IMR-90 (cell line): ENCODE results near the gene SF3B1. TPM values are rescaled to one million over a fixed set of nuclear protein-coding genes. Genes with fewer than 3 reads are reported as not detected.

Experiments used
- ATAC-seq: fragments of 200-7000 bp; cut with Tn5 transposase; 2 replicates; pipeline ENCODE4 v1.9.1; 2020; ENCODE audit warnings: low read depth, mild to moderate bottlenecking, moderate library complexity
- BruUV-seq: library from RNA; stranded (reverse); fragments of 400-500 nt; replicated peaks from 2 replicates; lab custom pipeline; 2021; lab: Mats Ljungman, UMichigan
- CTCF ChIA-PET: fragments of 300-600 bp; formaldehyde crosslinking; extraction: SDS; loops from one replicate; lab custom pipeline; 2021; ENCODE audit warnings: antibody characterized with exemption; lab: Yijun Ruan, JAX
- POLR2A ChIA-PET: fragments of 300-600 bp; sonication (Branson Sonifier 250); formaldehyde crosslinking; loops from one replicate; lab custom pipeline; 2022; ENCODE audit warnings: antibody characterized with exemption; ENCODE audit not compliant: unreplicated experiment; lab: Charles Lee
- DNase-seq: peaks from one replicate; pipeline ENCODE4 v3.0.0; 2013
- H2AFZ ChIP-seq: replicated peaks from 2 replicates; pipeline ENCODE3; 2013; ENCODE audit warnings: low read length, mild to moderate bottlenecking; ENCODE audit not compliant: poor library complexity
- H2AK5ac ChIP-seq: 2 replicates; pipeline ENCODE4 v1.6.1; 2013; ENCODE audit warnings: low read depth, low read length, inconsistent platforms
- H2AK9ac ChIP-seq: replicated peaks from 2 replicates; pipeline ENCODE3; 2013; ENCODE audit warnings: mild to moderate bottlenecking, low read depth, low read length, moderate library complexity; ENCODE audit not compliant: poor library complexity
- H2BK120ac ChIP-seq: 2 replicates; pipeline ENCODE4 v1.6.1; 2013; ENCODE audit warnings: low read depth, low read length, inconsistent platforms
- H2BK15ac ChIP-seq: 3 replicates; pipeline ENCODE4 v1.6.1; 2013; ENCODE audit warnings: low read depth, low read length, inconsistent platforms
- H2BK20ac ChIP-seq: 2 replicates; pipeline ENCODE4 v1.6.1; 2013; ENCODE audit warnings: low read depth, mild to moderate bottlenecking, inconsistent platforms, low read length, moderate library complexity
- H2BK5ac ChIP-seq: 2 replicates; pipeline ENCODE4 v1.6.1; 2013; ENCODE audit warnings: mild to moderate bottlenecking, low read depth, low read length, inconsistent platforms; ENCODE audit not compliant: poor library complexity, severe bottlenecking
- H3K14ac ChIP-seq: replicated peaks from 2 replicates; pipeline ENCODE4 v1.6.1; 2013; ENCODE audit warnings: low read depth, low read length, inconsistent platforms
- H3K18ac ChIP-seq: 2 replicates; pipeline ENCODE4 v1.6.1; 2013; ENCODE audit warnings: low read depth, low read length, control low read depth
- H3K23ac ChIP-seq: 2 replicates; pipeline ENCODE4 v1.6.1; 2013; ENCODE audit warnings: low read depth, low read length, inconsistent platforms
- H3K27ac ChIP-seq: 2 replicates; pipeline ENCODE4 v1.5.1; 2013; ENCODE audit warnings: mild to moderate bottlenecking, control low read depth, low read length; ENCODE audit not compliant: insufficient read depth
- H3K27me3 ChIP-seq: 2 replicates; pipeline ENCODE4 v1.6.1; 2013; ENCODE audit warnings: low read length; ENCODE audit not compliant: control insufficient read depth, insufficient read depth
- H3K36me3 ChIP-seq: 2 replicates; pipeline ENCODE4 v1.6.1; 2013; ENCODE audit warnings: low read length, mixed read lengths; ENCODE audit not compliant: control insufficient read depth, insufficient read depth
- H3K4ac ChIP-seq: 2 replicates; pipeline ENCODE4 v1.6.1; 2013; ENCODE audit warnings: low read depth, low read length, inconsistent platforms
- H3K4me1 ChIP-seq: 2 replicates; pipeline ENCODE4 v1.6.1; 2013; ENCODE audit warnings: low read length, mixed read lengths; ENCODE audit not compliant: control insufficient read depth, insufficient read depth
- H3K4me2 ChIP-seq: 2 replicates; pipeline ENCODE4 v1.6.1; 2013; ENCODE audit warnings: low read depth, mild to moderate bottlenecking, control low read depth, low read length, moderate library complexity
- H3K4me3 ChIP-seq: 2 replicates; pipeline ENCODE4 v1.5.1; 2013; ENCODE audit warnings: low read depth, mild to moderate bottlenecking, control low read depth, low read length, moderate library complexity; ENCODE audit not compliant: insufficient read depth
- H3K56ac ChIP-seq: 2 replicates; pipeline ENCODE4 v1.6.1; 2013; ENCODE audit warnings: low read length, inconsistent platforms; ENCODE audit not compliant: insufficient read depth; ENCODE audit errors: extremely low read depth
- H3K79me1 ChIP-seq, 2 experiments: 2 replicates each; pipeline ENCODE4 v1.6.1; 2013; ENCODE audit warnings: low read length in 2 of 2, inconsistent platforms in 1 of 2, low read depth in 1 of 2
- H3K9ac ChIP-seq: 2 replicates; pipeline ENCODE4 v1.6.1; 2013; ENCODE audit warnings: low read depth, low read length, control low read depth
- H3K9me1 ChIP-seq: 2 replicates; pipeline ENCODE4 v1.6.1; 2013; ENCODE audit warnings: low read length, inconsistent platforms; ENCODE audit not compliant: insufficient read depth
- H3K9me3 ChIP-seq: 2 replicates; pipeline ENCODE4 v1.6.1; 2013; ENCODE audit warnings: low read length; ENCODE audit not compliant: control insufficient read depth, insufficient read depth
- H4K20me1 ChIP-seq: 2 replicates; pipeline ENCODE4 v1.6.1; 2013; ENCODE audit warnings: low read length, inconsistent platforms; ENCODE audit not compliant: insufficient read depth
- H4K5ac ChIP-seq: 2 replicates; pipeline ENCODE4 v1.6.1; 2013; ENCODE audit warnings: mild to moderate bottlenecking, low read depth, low read length, control low read depth
- H4K8ac ChIP-seq, 2 experiments: 2 replicates each; pipeline ENCODE4 v1.6.1; 2013; ENCODE audit warnings: low read depth in 2 of 2, low read length in 2 of 2, control low read depth in 1 of 2, inconsistent platforms in 1 of 2
- H4K91ac ChIP-seq: 2 replicates; pipeline ENCODE4 v1.6.1; 2013; ENCODE audit warnings: low read depth, low read length, inconsistent platforms; ENCODE audit not compliant: insufficient read depth
- BHLHE40 ChIP-seq: fragments of 150-350 bp; IDR thresholded peaks from 2 replicates; pipeline ENCODE4 v1.6.1; 2016; ENCODE audit warnings: mild to moderate bottlenecking, low read depth, low read length
- CEBPB ChIP-seq: IDR thresholded peaks from 2 replicates; pipeline ENCODE4 v1.6.1; 2012; ENCODE audit warnings: low read depth, low read length, improper control_type of control experiment
- CHD1 ChIP-seq: IDR thresholded peaks from 2 replicates; pipeline ENCODE4 v1.6.1; 2012; ENCODE audit warnings: low read depth, low read length, improper control_type of control experiment
- FOS ChIP-seq: fragments of 150-350 bp; IDR thresholded peaks from 2 replicates; pipeline ENCODE4 v1.6.1; 2016; ENCODE audit warnings: low read depth, low read length
- MAZ ChIP-seq: IDR thresholded peaks from 2 replicates; pipeline ENCODE4 v1.6.1; 2012; ENCODE audit warnings: low read depth, mild to moderate bottlenecking, low read length, improper control_type of control experiment, moderate library complexity, borderline replicate concordance
- MXI1 ChIP-seq: IDR thresholded peaks from 2 replicates; pipeline ENCODE4 v1.6.1; 2012; ENCODE audit warnings: low read depth, mild to moderate bottlenecking, low read length, moderate library complexity, borderline replicate concordance
- NFE2L2 ChIP-seq: fragments of 150-350 bp; IDR thresholded peaks from 2 replicates; pipeline ENCODE4 v1.6.1; 2016; ENCODE audit warnings: low read depth, mild to moderate bottlenecking, low read length
- POLR2A ChIP-seq: IDR thresholded peaks from 2 replicates; pipeline ENCODE4 v1.6.1; 2012; ENCODE audit warnings: mild to moderate bottlenecking, low read depth, low read length
- RAD21 ChIP-seq: IDR thresholded peaks from 2 replicates; pipeline ENCODE4 v1.6.1; 2012; ENCODE audit warnings: low read length, improper control_type of control experiment
- RCOR1 ChIP-seq: IDR thresholded peaks from 2 replicates; pipeline ENCODE4 v1.6.1; 2012; ENCODE audit warnings: mild to moderate bottlenecking, low read length, improper control_type of control experiment; ENCODE audit not compliant: insufficient replicate concordance
- RFX5 ChIP-seq: IDR thresholded peaks from 2 replicates; pipeline ENCODE4 v1.8.0; 2012; ENCODE audit warnings: low read depth, mild to moderate bottlenecking, low read length, moderate library complexity
- SMC3 ChIP-seq: fragments of 150-350 bp; IDR thresholded peaks from 2 replicates; pipeline ENCODE4 v1.6.1; 2016; ENCODE audit warnings: low read depth, mild to moderate bottlenecking, antibody characterized with exemption, low read length, moderate library complexity
- WGBS, 2 experiments: methylation state at CpG; one replicate each; pipeline versions ENCODE4 v1.1.5 to v1.1.7; 2013; ENCODE audit warnings: missing lambda C conversion rate in 2 of 2; ENCODE audit not compliant: insufficient read length in 1 of 2; ENCODE audit errors: extremely low coverage in 2 of 2; 5-methylcytosine and 5-hydroxymethylcytosine counted together
- dilution Hi-C: fragments of 300-500 bp; cut with HindIII; formaldehyde crosslinking; loops from one replicate; pipeline ENCODE4 v1.14.3; 2018; ENCODE audit warnings: low sequenced_read_pairs; ENCODE audit not compliant: unreplicated experiment
- in situ Hi-C: fragments of 300-500 bp; cut with MboI; formaldehyde crosslinking; loops from 3 replicates; pipeline ENCODE4 v1.14.3; 2019; ENCODE audit warnings: low sequenced_read_pairs, inconsistent platforms, mixed read lengths
- intact Hi-C: fragments of 100-400 bp; cut with micrococcal nuclease; formaldehyde crosslinking; loops from 2 replicates; pipeline ENCODE4 v1.10.0; 2022
- polyA plus RNA-seq, 3 experiments: library from polyadenylated mRNA; depleted of rRNA; stranded (reverse); fragments of >200 nt; gene quantifications; 2 replicates each; pipeline ENCODE4 v1.2.3, GENCODE V29; 2012; ENCODE audit warnings: low replicate concordance in 1 of 3
- total RNA-seq: library from RNA; depleted of rRNA; stranded (reverse); fragments of >200 nt; gene quantifications from 2 replicates; pipeline ENCODE4 v1.2.3, GENCODE V29; 2012
- TF ChIP-seq, protein P1 (sequence below): conservative IDR thresholded peaks from 2 replicates; pipeline ENCODE4 v1.5.1; 2012; ENCODE audit warnings: mild to moderate bottlenecking, low read depth, low read length, improper control_type of control experiment
- TF ChIP-seq, protein P2 (sequence below): fragments of 150-350 bp; IDR thresholded peaks from 2 replicates; pipeline ENCODE4 v1.6.1; 2017; ENCODE audit warnings: mild to moderate bottlenecking, antibody characterized with exemption, low read length, low read depth
- TF ChIP-seq, protein P3 (sequence below): fragments of 150-350 bp; IDR thresholded peaks from 2 replicates; pipeline ENCODE4 v1.6.1; 2016; ENCODE audit warnings: low read depth, mild to moderate bottlenecking, low read length, moderate library complexity, borderline replicate concordance

The SF3B1 gene
- total and polyA plus RNA-seq, 2 of the 4 experiments (the other 2 are of a cell fraction): 326 to 942 TPM

DNA sequence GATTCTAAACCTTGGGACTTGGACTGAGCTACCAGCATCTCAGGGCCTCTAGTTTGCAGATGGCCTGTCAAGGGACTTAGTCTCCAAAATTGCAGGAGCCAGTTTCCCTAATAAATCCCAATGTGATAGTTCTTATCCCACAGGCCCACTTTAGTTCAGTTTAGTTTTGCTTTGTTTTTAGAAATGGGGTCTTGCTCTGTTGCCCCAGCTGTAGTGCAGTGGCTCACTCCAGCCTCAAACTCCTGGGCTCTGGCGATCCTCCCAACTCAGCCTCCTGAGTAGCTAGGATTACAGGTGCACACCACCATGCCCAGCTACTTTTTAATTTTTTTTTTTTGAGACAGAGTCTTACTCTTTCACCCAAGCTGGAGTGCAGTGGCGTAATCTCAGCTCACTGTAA, 2.6 kb upstream of the SF3B1 start:
- H3K4ac ChIP-seq: no peak overlapping the region
- no peak overlapping the region for H2BK15ac ChIP-seq
- no peak overlapping the region for H4K91ac ChIP-seq
- DNase-seq (no peak), ATAC-seq (no peak)
- peaks cover 5% of the 10 kb centered on the region for H3K4me1 ChIP-seq
- 100% methylated on average over 2 of the region's 2 CpGs; no CpG with 5 or more reads in 1 of the 2 experiments for WGBS, 2 experiments
- no TSS peak for BruUV-seq
- CTCF ChIA-PET: interaction anchor here (0.5 kb wide), 1 partner anchor 1963 kb away, joined by 5 read pairs; no protein-coding TSS in a partner anchor
- TF ChIP-seq RAD21 (no peak), SMC3 (no peak), FOS (no peak), CEBPB (no peak), BHLHE40 (no peak), CHD1 (no peak), RCOR1 (no peak), NFE2L2 (no peak), POLR2A (no peak), RFX5 (no peak), MXI1 (no peak), MAZ (no peak)
- TF ChIP-seq, protein P1, sequence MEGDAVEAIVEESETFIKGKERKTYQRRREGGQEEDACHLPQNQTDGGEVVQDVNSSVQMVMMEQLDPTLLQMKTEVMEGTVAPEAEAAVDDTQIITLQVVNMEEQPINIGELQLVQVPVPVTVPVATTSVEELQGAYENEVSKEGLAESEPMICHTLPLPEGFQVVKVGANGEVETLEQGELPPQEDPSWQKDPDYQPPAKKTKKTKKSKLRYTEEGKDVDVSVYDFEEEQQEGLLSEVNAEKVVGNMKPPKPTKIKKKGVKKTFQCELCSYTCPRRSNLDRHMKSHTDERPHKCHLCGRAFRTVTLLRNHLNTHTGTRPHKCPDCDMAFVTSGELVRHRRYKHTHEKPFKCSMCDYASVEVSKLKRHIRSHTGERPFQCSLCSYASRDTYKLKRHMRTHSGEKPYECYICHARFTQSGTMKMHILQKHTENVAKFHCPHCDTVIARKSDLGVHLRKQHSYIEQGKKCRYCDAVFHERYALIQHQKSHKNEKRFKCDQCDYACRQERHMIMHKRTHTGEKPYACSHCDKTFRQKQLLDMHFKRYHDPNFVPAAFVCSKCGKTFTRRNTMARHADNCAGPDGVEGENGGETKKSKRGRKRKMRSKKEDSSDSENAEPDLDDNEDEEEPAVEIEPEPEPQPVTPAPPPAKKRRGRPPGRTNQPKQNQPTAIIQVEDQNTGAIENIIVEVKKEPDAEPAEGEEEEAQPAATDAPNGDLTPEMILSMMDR: no peak
- TF ChIP-seq, protein P2, sequence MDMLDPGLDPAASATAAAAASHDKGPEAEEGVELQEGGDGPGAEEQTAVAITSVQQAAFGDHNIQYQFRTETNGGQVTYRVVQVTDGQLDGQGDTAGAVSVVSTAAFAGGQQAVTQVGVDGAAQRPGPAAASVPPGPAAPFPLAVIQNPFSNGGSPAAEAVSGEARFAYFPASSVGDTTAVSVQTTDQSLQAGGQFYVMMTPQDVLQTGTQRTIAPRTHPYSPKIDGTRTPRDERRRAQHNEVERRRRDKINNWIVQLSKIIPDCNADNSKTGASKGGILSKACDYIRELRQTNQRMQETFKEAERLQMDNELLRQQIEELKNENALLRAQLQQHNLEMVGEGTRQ: no peak
- TF ChIP-seq, protein P3, sequence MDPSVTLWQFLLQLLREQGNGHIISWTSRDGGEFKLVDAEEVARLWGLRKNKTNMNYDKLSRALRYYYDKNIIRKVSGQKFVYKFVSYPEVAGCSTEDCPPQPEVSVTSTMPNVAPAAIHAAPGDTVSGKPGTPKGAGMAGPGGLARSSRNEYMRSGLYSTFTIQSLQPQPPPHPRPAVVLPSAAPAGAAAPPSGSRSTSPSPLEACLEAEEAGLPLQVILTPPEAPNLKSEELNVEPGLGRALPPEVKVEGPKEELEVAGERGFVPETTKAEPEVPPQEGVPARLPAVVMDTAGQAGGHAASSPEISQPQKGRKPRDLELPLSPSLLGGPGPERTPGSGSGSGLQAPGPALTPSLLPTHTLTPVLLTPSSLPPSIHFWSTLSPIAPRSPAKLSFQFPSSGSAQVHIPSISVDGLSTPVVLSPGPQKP: no peak
- H3K36me3 ChIP-seq: no peaks in the 10 kb centered on the region
- no peak overlapping the region for H2AK9ac ChIP-seq
- H3K23ac ChIP-seq: no peak overlapping the region
- no peak overlapping the region for H4K8ac ChIP-seq
- H3K27me3 ChIP-seq: no peaks in the 10 kb centered on the region
- H3K9me1 ChIP-seq: peaks cover 6% of the 10 kb centered on the region; the same call in 1 of the 2 replicates
- H3K14ac ChIP-seq: no peak overlapping the region
- no peak overlapping the region for H2BK5ac ChIP-seq
- in situ Hi-C loops (no loop called here), dilution Hi-C loops (no loop called here), intact Hi-C loops (loop anchor here (10.0 kb wide), 1 partner anchor 267 kb away; the partner anchor contains the start of gene MARS2)
- no peaks in the 10 kb centered on the region for H3K9me3 ChIP-seq
- no peak overlapping the region for H3K4me2 ChIP-seq
- no peak overlapping the region for H3K9ac ChIP-seq
- H2AK5ac ChIP-seq: no peak overlapping the region
- H3K18ac ChIP-seq: no peak overlapping the region
- peaks cover 6 to 14% of the 10 kb centered on the region in 2 experiments for H3K79me1 ChIP-seq
- POLR2A ChIA-PET: no interaction called here
- no peak overlapping the region for H2AFZ ChIP-seq
- H4K20me1 ChIP-seq: peaks cover 14% of the 10 kb centered on the region
- no peak overlapping the region for H4K5ac ChIP-seq
- H2BK120ac ChIP-seq: no peak overlapping the region
- no peak overlapping the region for H3K27ac ChIP-seq
- H3K4me3 ChIP-seq: no peak overlapping the region
- no peak overlapping the region for H2BK20ac ChIP-seq
- no peak overlapping the region for H3K56ac ChIP-seq
